Left ventricle myocardium superior (tissue), 1 donor: Measurements from ENCODE around the gene SHC1. TPM values are rescaled to one million over a fixed set of nuclear protein-coding genes. Genes with fewer than 3 reads are reported as not detected.

Source experiments
- ATAC-seq: fragments of 200-7000 bp; cut with Tn5 transposase; one replicate; pipeline ENCODE4 v1.9.1; 2020; ENCODE audit warnings: mild to moderate bottlenecking, moderate library complexity
- DNase-seq: peaks from one replicate; pipeline ENCODE4 v3.0.0-alpha.2; 2020
- intact Hi-C: fragments of 100-400 bp; cut with micrococcal nuclease; formaldehyde crosslinking; loops from one replicate; pipeline ENCODE4 v1.11.0; 2022
- microRNA-seq: library from miRNA; unstranded; fragments of <30 nt; microRNA quantifications from one replicate; pipeline ENCODE4 v1.2.0, GENCODE V29; 2020; ENCODE audit warnings: borderline number of aligned reads
- total RNA-seq: library from RNA; stranded (reverse); fragmentation: NEBNext Ultra II Directional; extraction: Animal tissue kit (Norgen Biotek cat#: 25700); gene quantifications from one replicate; pipeline ENCODE4 v1.2.1, GENCODE V29; 2021
- donor health status: DM: no; HTN: yes; CAD: no; lungs with severe emphysema.

SHC1 gene
- total RNA-seq, 1 donor from 2014 or later = 62.1 TPM

- intact Hi-C loops = no loop called here
- no peak for DNase-seq
- no peak for ATAC-seq
These were observed 44.3 kb downstream of the SHC1 start for GRCh38 chr1:154926201-154926600.

GRCh38 chr1:154925335-154926170, 45.0 kb downstream of the SHC1 start:
- ATAC-seq (no peak), DNase-seq (no peak)
- intact Hi-C loops = no loop called here

GRCh38 chr1:154923695-154924094, 46.9 kb downstream of the SHC1 start:
- ATAC-seq (no peak), DNase-seq (no peak)
- intact Hi-C loops = no loop called here

GRCh38 chr1:154913273-154913672, 57.3 kb downstream of the SHC1 start:
- no peak for ATAC-seq
- no peak for DNase-seq
- intact Hi-C loops = no loop called here

GRCh38 chr1:154912755-154913154, 57.8 kb downstream of the SHC1 start:
- intact Hi-C loops = no loop called here
- peak; percentile 46 for DNase-seq
- ATAC-seq = peak; percentile 83

Small RNAs within 50 kb of the gene (microRNA-seq; reads per million reads assigned to microRNA genes)
- gene MIR4258 = not detected

Other genes with a start within 250 kb of the SHC1 start
- 4.0 TPM for gene KCNN3, start 100.5 kb downstream of the SHC1 start, total RNA-seq
- 66.6 TPM for gene PMVK, start 34.0 kb downstream of the SHC1 start, total RNA-seq
- 60.4 TPM for gene PBXIP1, start 14.6 kb downstream of the SHC1 start, total RNA-seq
- gene PYGO2, start 9.0 kb downstream of the SHC1 start, total RNA-seq = 14.7 TPM
- 16.7 TPM for gene CKS1B, start 3.9 kb upstream of the SHC1 start, total RNA-seq
- 31.4 TPM for gene FLAD1, start 12.6 kb upstream of the SHC1 start, total RNA-seq
- not detected for gene LENEP, start 22.8 kb upstream of the SHC1 start, total RNA-seq
- 58.9 TPM for gene ZBTB7B, start 32.1 kb upstream of the SHC1 start, total RNA-seq
- gene DCST2, start 63.0 kb upstream of the SHC1 start, total RNA-seq = 0.37 TPM
- not detected for gene DCST1, start 63.1 kb upstream of the SHC1 start, total RNA-seq
- 84.2 TPM for gene ADAM15, start 80.6 kb upstream of the SHC1 start, total RNA-seq
- 2.3 TPM for gene EFNA4, start 93.0 kb upstream of the SHC1 start, total RNA-seq
- gene EFNA3, start 108.1 kb upstream of the SHC1 start, total RNA-seq = 1.1 TPM
- gene EFNA1, start 157.1 kb upstream of the SHC1 start, total RNA-seq = 51.0 TPM
- 8.8 TPM for gene SLC50A1, start 165.1 kb upstream of the SHC1 start, total RNA-seq
- gene DPM3, start 169.8 kb upstream of the SHC1 start, total RNA-seq = 52.4 TPM
- gene KRTCAP2, start 202.6 kb upstream of the SHC1 start, total RNA-seq = 134 TPM
- gene TRIM46, start 203.1 kb upstream of the SHC1 start, total RNA-seq = 0.22 TPM
- 6.3 TPM for gene THBS3, start 237.2 kb upstream of the SHC1 start, total RNA-seq
- 14.1 TPM for gene MTX1, start 237.9 kb upstream of the SHC1 start, total RNA-seq